ENCODE data around the gene MAP2K7.
A peak's percentile ranks its signal among the peaks of the same experiment; 100 is the strongest.

Gene MAP2K7

DNA sequence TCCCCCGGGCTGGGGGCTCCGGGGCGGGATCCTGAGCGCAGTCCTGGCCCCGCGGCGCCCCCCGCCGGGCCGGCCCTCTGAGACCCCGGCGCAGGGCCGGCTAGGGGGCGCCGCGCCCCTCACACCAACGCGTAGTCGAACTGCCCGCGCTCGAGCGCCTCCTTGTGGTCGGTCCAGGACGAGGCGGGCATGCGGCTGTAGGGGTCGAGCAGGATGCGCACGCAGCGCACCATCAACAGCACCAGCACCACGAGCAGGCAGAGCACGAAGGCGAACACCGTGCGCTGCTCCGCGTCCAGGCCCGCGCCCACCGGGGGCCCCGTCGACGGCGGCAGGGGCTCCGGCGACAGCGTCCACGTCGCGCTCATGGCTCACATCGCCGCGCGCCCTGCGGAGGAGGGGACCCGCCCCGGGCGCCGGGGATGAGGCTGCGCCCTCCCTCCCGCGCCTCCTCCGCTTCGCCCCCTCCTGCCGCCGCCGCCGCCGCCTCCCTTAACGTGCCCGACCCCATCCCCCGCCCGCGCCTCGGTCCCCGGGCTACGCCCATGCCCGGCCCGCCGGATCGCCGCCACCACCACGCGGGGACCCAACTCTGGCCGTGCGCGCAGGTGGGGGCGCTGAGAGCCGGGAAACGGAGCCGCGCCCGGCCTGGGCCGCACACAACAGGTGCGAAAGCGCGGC is 21.6 kb downstream of the MAP2K7 start:
- Mint-ChIP-seq H3K27me3 (ENCODE audit: low read depth, poor library complexity) (no peaks in the 10 kb centered on the region), H3K4me3 (peak overlapping the region; percentile 86), H3K27ac (peak overlapping the region; percentile 80), H3K9me3 (no peaks in the 10 kb centered on the region), H3K36me3 (ENCODE audit: low read depth) (peaks cover 4% of the 10 kb centered on the region), H3K4me1 (peaks cover 42% of the 10 kb centered on the region)
- peak; percentile 97 for DNase-seq
- TF ChIP-seq, protein P1, sequence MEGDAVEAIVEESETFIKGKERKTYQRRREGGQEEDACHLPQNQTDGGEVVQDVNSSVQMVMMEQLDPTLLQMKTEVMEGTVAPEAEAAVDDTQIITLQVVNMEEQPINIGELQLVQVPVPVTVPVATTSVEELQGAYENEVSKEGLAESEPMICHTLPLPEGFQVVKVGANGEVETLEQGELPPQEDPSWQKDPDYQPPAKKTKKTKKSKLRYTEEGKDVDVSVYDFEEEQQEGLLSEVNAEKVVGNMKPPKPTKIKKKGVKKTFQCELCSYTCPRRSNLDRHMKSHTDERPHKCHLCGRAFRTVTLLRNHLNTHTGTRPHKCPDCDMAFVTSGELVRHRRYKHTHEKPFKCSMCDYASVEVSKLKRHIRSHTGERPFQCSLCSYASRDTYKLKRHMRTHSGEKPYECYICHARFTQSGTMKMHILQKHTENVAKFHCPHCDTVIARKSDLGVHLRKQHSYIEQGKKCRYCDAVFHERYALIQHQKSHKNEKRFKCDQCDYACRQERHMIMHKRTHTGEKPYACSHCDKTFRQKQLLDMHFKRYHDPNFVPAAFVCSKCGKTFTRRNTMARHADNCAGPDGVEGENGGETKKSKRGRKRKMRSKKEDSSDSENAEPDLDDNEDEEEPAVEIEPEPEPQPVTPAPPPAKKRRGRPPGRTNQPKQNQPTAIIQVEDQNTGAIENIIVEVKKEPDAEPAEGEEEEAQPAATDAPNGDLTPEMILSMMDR (IDR thresholded peaks at IDR 0.05) = peak; percentile 86

DNA sequence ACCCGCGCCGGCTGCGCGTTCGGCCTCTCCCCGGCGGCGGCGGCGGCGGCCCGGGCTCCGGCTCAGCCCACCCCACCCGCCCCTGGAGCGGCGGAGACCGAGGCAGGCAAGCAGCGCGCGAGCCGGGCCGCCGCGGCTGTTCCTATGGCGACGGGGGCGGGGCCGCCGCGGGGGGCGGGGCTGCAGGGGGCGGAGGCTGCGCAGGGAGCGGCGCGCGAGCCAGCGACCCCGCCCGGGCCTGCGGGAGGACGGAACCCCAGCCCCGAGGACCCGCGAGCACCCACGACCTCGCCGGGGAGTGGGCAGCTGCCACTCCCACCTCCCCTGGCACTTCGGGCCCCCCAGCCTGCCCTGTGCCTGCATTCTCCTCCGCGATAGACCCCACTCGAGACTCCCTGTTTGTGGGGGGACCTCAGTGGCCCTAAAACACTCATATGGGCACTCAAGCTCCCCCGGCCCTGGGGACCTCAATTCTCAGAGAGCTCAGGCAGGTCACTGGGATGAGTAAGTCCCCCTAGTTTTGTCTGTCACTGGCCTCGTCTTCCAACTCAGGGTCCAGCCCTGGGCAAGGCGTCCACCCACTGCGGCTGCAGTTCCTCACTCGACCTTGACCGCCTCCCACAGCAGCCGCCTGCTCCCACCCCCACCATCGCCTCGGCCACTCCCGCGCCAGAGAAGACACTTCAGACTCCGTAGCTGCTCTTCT is 22.5 kb downstream of the MAP2K7 start, which contains the start of gene CTXN1:
Gene CTXN1, minus strand, starts transcription at position 115 of the 706 bp plus-strand sequence. CDS start 597 bp downstream, outside the sequence.
- H3K9me3 Mint-ChIP-seq = no peaks in the 10 kb centered on the region
- DNase-seq = peak; percentile 94
- no peaks in the 10 kb centered on the region for H3K27me3 Mint-ChIP-seq (ENCODE audit: low read depth, poor library complexity)
- H3K27ac Mint-ChIP-seq = peak within 1 kb of the TSS; percentile 84
- H3K4me3 Mint-ChIP-seq = peak within 1 kb of the TSS; percentile 86
- TF ChIP-seq, protein P1 (IDR thresholded peaks at IDR 0.05) = no peak
- peaks cover 36% of the 10 kb centered on the region for H3K4me1 Mint-ChIP-seq
- H3K36me3 Mint-ChIP-seq (ENCODE audit: low read depth) = peaks cover 4% of the 10 kb centered on the region

DNA sequence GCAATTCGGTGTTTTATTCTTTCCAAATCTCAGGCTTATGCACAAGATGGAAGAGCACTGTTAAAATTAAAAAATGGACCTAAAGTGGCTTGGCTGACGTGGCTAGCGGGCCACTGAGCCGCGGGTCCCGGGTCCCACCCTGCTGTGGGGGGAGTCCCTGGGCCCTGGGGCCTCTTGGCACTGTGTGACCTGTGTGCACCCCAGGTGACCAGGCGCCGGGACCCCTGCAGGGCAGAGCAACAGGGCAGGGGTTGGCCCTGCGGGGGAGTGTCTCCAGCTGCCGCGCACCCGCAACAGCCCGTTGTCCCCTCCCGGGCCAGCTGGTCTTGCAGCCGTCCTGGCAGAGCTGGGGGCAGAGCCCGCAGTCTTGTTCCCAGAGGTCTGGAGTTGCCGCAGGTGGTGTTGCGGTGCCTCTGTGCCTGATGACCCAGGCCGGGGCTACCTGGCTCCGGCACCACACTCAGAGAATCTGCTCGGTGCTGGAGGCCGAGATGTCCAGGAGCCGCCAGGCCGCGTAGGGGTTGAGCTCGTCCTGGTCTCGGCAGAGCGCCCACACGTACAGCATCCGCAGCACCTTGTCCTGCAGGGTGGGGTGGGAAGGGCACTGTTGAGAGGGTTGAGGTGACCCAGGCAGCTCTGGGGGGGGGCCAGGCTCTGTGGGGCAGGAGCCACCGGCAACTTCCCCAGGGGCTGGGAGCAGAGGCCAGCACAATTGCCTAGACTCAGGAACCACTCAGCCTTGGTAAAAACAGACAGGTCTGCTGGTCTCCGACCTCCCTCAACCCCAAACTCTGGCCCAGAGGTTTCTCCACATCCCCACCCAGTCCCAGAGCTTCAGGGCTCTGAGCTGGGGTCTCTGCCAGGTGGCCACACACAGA is 23.3 kb downstream of the MAP2K7 start:
- H3K9me3 Mint-ChIP-seq = no peaks in the 10 kb centered on the region
- TF ChIP-seq, protein P1 (IDR thresholded peaks at IDR 0.05) = no peak
- no peak for DNase-seq

DNA sequence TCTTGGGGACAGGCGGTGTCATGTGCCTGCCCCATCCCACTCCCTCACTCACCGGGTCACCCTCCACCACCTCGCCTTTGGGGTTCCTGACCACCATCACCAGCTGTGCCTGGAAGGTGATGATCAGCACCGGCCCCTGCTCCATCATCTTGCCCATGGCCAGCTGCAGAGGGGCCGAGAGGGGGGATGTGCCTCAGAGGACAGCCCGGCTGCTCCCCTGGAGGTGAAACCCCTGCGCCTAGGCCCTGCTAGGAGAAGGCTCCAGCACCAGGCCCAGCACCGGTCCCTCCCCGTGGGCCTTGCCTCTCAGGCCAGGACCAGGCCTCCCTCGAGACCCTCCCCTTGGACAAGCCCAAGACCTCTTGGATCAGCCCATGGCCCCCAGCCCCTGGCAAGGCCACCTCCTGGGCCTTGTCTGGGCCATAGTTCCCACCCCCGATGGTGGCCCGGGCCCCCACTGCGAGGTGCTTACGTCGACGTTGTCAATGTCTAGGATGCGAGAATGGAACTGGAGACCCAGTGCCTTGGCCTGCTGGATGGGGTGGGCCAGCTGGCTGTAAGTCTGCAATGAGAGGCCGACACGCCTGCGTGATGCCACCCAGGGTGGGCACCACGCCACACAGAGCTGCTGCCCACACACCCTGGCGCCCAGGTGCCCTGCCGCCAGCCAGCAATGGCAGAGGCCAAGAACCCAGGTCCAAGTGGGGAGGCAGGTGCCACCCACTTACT is 24.1 kb downstream of the MAP2K7 start:
- no peak overlapping the region for H3K4me3 Mint-ChIP-seq
- TF ChIP-seq, protein P1 (IDR thresholded peaks at IDR 0.05) = no peak
- H3K4me1 Mint-ChIP-seq = peaks cover 25% of the 10 kb centered on the region
- H3K27me3 Mint-ChIP-seq (ENCODE audit: low read depth, poor library complexity) = no peaks in the 10 kb centered on the region
- no peak for DNase-seq
- no peak overlapping the region for H3K27ac Mint-ChIP-seq
- no peaks in the 10 kb centered on the region for H3K9me3 Mint-ChIP-seq
- H3K36me3 Mint-ChIP-seq (ENCODE audit: low read depth) = peaks cover 4% of the 10 kb centered on the region

More for the DNA sequence above, 23.3 kb downstream of the MAP2K7 start:
- H3K4me3 Mint-ChIP-seq = peak overlapping the region; percentile 82
- peaks cover 28% of the 10 kb centered on the region for H3K4me1 Mint-ChIP-seq
- H3K27me3 Mint-ChIP-seq (ENCODE audit: low read depth, poor library complexity) = no peaks in the 10 kb centered on the region
- H3K36me3 Mint-ChIP-seq (ENCODE audit: low read depth) = peaks cover 4% of the 10 kb centered on the region
- peak overlapping the region; percentile 84 for H3K27ac Mint-ChIP-seq

DNA sequence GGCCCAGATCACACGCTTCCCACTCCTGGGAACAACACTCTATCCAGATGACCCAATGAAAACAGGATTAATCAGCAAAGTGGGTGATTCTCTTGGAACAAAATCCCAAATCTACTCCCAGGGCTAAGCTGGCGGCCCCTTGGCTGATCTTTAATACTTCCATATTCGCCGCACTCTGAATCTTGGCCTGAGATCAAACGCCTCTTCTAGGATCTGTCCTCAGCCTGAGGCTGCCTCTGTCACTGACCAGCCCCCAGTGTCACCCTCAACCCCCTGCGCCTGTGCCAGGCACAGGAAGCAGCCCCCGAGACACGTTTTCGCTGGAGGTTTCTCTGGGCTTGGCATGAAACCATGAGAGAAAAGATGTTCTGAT is 24.6 kb downstream of the MAP2K7 start:
- no peaks in the 10 kb centered on the region for H3K9me3 Mint-ChIP-seq
- H3K4me1 Mint-ChIP-seq = peaks cover 21% of the 10 kb centered on the region
- H3K36me3 Mint-ChIP-seq (ENCODE audit: low read depth) = no peaks in the 10 kb centered on the region

More for the DNA sequence above, 24.6 kb downstream of the MAP2K7 start:
- Mint-ChIP-seq H3K4me3 (peak overlapping the region; percentile 12), H3K27me3 (ENCODE audit: low read depth, poor library complexity) (no peaks in the 10 kb centered on the region), H3K27ac (no peak overlapping the region)
- no peak for DNase-seq
- TF ChIP-seq, protein P1 (IDR thresholded peaks at IDR 0.05) = no peak

All from nephron progenitor cell (in vitro differentiated cells).